Activated CD8-positive, alpha-beta memory T cell treated with anti-CD3 and anti-CD28 coated beads for 4 hours (primary cell): Measurements from ENCODE around the gene STX7.

Experiments
- DNase-seq, 2 donors: peaks; one replicate each; pipeline ENCODE4 v3.0.0-alpha.2; 2020; ENCODE audit warnings: low read depth in 2 of 2

Gene STX7

DNA sequence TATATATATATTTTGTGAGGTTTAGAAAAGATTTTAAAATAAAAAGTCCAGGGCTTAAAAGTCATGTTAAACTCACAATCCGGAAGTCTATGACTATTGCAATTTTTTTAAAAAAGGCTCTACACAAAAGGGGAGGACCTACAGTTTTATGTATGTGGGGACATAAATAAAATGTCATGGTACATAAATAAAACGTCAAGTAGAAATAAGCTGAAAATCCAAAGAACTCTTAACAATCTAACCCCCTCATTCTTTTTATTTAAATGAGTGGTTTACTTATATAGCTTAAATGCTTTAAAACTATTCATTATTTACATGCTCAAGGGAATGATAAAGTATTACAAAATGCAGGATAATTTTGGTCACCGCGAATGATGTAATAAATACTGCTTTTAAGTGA lies 36.2 kb downstream of the STX7 start:
- DNase-seq = no peak

- DNase-seq = no peak
Measured at GRCh38 chr6:132475925-132476324, 37.0 kb downstream of the STX7 start.

DNA sequence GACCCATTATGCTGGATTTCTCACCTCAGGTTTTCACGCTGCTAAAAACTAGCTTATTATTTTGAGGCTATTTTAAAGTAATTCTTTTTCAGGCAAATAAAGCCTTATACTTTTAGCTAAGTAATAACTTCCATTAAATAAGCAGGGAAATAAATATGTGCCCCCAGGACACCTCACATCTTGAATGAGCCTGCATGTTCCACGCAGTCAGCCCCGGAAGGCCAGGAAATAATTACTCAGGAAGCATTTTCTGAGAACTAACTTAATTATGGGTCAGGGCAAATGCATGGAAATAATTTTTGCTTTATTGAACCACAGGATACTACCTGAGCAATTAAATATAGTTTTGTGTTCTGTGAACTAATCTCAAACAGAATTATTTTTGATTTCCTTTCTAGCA lies 41.1 kb downstream of the STX7 start:
- DNase-seq = no peak

- DNase-seq = no peak
Measured at GRCh38 chr6:132466952-132467351, 46.0 kb downstream of the STX7 start.

GRCh38 chr6:132465530-132466485 lies 47.1 kb downstream of the STX7 start:
- no peak for DNase-seq

- no peak for DNase-seq
Measured at GRCh38 chr6:132464538-132465256, 48.2 kb downstream of the STX7 start.

GRCh38 chr6:132461958-132462357 lies 51.0 kb downstream of the STX7 start:
- no peak for DNase-seq

DNA sequence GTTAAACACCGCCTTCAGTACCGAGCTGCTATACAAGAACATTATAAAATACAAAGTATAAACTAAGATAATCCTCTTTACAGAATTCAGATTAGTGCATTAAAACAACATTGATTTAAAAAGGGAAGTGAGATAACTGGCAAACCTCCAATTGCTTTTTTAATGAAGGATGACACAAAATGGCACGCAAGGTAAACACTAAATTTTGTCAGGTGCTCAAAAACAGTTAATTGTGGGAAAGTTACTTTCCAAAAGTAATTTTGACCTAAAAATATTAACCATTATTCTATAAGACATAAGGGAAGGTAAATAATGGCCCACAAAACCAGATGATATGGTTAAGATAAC lies 53.3 kb downstream of the STX7 start:
- no peak for DNase-seq

GRCh38 chr6:132458887-132459604 lies 53.9 kb downstream of the STX7 start:
- no peak for DNase-seq

DNA sequence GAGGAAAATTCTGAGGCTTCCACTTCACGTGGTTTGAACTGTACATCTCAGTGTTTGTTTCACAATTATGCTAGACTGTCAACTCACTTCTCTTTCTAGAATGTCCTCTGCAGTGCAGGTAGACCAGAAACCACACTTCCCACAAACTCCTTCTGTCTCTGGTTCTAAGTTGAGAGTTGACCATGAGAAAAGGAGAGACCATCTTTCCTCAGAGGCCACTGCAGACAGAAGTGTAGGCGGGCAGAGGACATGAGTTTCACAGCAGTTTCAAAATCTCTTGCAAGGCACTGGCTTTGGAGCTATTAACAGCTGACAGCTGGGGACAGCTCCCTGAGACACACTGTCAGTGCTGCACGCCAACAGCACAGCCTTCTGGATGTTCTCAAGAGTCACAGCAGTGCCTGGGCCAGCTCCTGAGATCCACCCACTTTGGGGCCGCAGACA lies 56.2 kb downstream of the STX7 start:
- no peak for DNase-seq

DNA sequence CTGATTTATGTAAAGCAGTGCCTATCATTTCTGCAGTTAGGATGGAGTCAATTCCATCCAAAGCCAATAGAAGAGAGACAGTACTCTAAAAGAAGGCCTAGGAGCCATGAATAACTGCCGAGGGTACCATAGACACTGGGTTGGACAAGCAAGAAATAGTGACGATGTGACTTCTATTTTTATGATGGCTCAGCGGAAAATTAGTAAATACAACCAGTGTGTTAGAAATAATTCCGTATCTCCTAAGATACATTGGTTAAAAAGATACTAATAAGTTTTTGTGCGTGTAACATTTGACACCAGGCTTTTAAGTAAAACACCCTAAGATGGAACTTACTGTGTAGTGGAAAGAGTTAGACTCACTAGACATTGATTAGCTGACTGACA lies 66.1 kb downstream of the STX7 start:
- no peak for DNase-seq

DNA sequence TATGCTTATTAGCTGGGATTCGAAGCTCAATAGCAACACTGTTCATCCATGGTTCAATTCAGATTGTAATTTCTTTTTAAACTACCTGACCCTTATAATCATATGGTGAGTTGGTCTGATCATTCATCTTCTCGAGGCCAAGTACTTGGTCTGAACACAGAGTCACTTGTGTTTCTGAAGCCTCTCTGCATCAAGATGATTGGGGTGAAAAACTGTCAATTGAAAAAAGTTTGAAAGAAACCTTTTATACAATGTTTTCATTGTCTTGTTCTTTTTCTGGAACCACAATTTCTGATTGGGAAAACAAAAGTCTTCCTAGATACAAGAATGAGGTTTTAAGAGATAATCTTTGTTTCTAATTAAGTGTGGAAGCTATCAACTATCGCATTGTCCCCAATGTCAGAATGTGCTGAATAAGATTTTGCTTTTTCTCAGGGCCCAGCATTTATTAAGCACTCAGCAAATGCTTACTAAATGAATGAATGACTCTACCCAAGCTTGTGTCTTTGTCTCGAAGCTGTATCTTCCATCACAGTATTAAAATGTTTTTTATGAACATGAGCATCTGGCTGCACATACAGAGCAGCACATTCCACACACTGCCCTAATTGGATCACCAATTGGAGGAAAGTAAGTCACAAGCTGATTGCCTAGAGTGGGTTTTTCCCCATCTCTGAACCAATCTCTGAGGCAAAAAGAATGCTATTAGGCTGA lies 66.6 kb downstream of the STX7 start:
- DNase-seq = no peak

DNA sequence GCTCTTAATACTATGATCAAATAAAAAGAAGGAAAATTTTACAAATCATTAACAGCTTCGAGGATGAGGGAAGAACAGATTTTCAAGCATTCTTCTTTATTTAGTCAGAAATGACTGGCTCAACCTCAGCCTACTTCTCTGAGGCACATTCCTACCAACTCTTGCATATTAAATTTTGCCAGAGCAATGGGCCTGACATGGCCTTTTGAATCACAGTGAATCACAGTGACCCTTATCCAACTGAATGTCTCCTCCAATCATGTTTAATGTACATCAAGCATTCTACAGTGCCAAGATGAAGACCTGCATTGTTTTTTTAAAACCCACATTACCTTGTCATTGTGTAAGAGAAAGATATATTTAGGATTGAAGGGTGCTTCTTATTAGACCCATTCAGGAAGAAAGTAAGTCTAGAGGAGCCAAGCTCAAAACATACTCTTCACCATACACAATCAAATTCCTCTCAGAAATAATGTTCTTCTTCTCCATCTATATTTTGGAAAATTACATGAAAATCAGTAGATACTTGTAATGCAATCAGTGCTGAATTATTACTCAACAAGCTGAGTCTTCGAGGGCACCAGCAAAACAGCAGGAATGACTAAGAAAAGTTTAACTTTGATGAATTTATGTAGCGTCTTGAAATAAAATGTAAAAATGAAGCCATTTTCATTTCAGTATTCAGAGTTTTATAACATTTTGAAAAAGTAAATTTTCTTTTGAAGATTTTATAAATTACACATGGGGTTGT lies 67.5 kb downstream of the STX7 start:
- DNase-seq = no peak

- no peak for DNase-seq
Measured at GRCh38 chr6:132443206-132443605, 69.7 kb downstream of the STX7 start.

DNA sequence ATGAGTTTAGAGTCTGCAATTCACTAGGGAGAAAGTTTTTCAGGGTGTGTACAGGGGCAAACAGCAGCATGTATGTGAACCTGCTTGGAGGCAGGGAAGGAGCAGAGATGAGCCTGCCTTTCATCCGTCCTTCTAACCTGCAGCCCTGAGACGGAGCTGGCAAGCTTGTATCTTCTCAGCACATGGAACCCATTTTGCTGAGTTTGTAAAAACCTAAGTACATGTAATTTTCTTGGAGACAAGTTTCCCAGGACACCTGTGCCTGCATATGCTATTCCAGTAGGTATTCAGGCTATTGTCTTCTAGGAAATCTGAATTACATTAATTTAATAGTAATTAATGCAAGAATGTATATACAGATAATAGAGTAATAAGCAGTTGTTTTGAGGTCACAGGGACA lies 82.8 kb downstream of the STX7 start:
- DNase-seq = no peak

GRCh38 chr6:132425176-132425575 lies 87.7 kb downstream of the STX7 start:
- no peak for DNase-seq

DNA sequence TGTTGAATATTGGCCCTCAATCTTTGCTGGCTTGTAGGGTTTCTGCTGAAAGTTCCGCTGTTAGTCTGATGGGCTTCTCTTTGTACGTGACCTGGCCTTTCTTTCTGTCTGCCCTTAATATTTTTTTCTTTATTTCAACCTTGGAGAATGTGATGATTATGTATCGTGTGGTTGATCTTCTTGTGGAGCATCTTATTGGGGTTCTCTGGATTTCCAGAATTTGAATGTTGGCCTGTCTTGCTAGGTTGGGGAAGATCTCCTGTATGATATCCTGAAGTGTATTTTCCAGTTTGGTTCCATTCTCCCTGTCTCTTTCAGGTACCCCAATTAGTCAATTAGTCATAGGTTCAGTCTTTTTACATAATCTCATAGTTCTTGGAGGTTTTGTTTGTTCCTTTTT lies 89.1 kb downstream of the STX7 start:
- DNase-seq = no peak

- DNase-seq = no peak
Measured at GRCh38 chr6:132418235-132418965, 94.5 kb downstream of the STX7 start.

GRCh38 chr6:132414761-132415160 lies 98.2 kb downstream of the STX7 start:
- no peak for DNase-seq

GRCh38 chr6:132414322-132414721 lies 98.6 kb downstream of the STX7 start:
- DNase-seq = no peak

GRCh38 chr6:132413499-132413802 lies 99.5 kb downstream of the STX7 start:
- no peak for DNase-seq
